MCF 10A (cell line): Measurements from ENCODE around the gene PIAS4. TPM values are rescaled to one million over a fixed set of nuclear protein-coding genes. Genes with fewer than 3 reads are reported as not detected.

ENCODE experiments used
- BruUV-seq: library from RNA; stranded (reverse); fragments of 400-500 nt; replicated peaks from 2 replicates; lab custom pipeline; 2021; lab: Mats Ljungman, UMichigan
- CTCF ChIA-PET: fragments of 300-600 bp; sonication (Branson Sonifier 250); formaldehyde crosslinking; extraction: SDS; loops from one replicate; lab custom pipeline; 2021; ENCODE audit warnings: antibody characterized with exemption, inconsistent platforms; lab: Yijun Ruan, JAX
- POLR2A ChIA-PET: fragments of 300-600, 350-650 bp; sonication (Branson Sonifier 250); formaldehyde crosslinking; extraction: SDS; loops from one replicate; lab custom pipeline; 2020; ENCODE audit warnings: antibody characterized with exemption, inconsistent platforms; lab: Yijun Ruan, JAX
- DNase-seq: peaks from one replicate; pipeline ENCODE4 v3.0.0-alpha.2; 2018; ENCODE audit not compliant: unreplicated experiment
- H3K27ac Mint-ChIP-seq: one replicate; pipeline ENCODE4 v1.8.0; 2022; ENCODE audit warnings: mild to moderate bottlenecking, low read depth, mixed read lengths; ENCODE audit not compliant: unreplicated experiment
- H3K27me3 Mint-ChIP-seq: one replicate; pipeline ENCODE4 v1.8.0; 2022; ENCODE audit warnings: mixed read lengths; ENCODE audit not compliant: insufficient read depth, unreplicated experiment
- H3K36me3 Mint-ChIP-seq: one replicate; pipeline ENCODE4 v1.8.0; 2022; ENCODE audit warnings: mild to moderate bottlenecking, moderate library complexity, mixed read lengths; ENCODE audit not compliant: insufficient read depth, unreplicated experiment
- H3K4me1 Mint-ChIP-seq: one replicate; pipeline ENCODE4 v1.8.0; 2022; ENCODE audit warnings: mixed read lengths; ENCODE audit not compliant: insufficient read depth, unreplicated experiment
- H3K4me3 Mint-ChIP-seq: one replicate; pipeline ENCODE4 v1.8.0; 2022; ENCODE audit warnings: mild to moderate bottlenecking, moderate library complexity, mixed read lengths; ENCODE audit not compliant: unreplicated experiment
- H3K9me3 Mint-ChIP-seq: one replicate; pipeline ENCODE4 v1.8.0; 2022; ENCODE audit warnings: mixed read lengths; ENCODE audit not compliant: unreplicated experiment
- intact Hi-C: fragments of 100-400 bp; cut with micrococcal nuclease; formaldehyde crosslinking; loops from 2 replicates; pipeline ENCODE4 v1.14.1; 2022
- total RNA-seq: library from RNA; stranded (reverse); gene quantifications from 2 replicates; pipeline ENCODE4 v1.2.3, GENCODE V29; 2022
- TF ChIP-seq, protein P1 (sequence below): fragments of 200-600 bp; IDR thresholded peaks from one replicate; pipeline ENCODE4 v1.8.0; 2022; ENCODE audit warnings: antibody characterized with exemption, mild to moderate bottlenecking; ENCODE audit not compliant: unreplicated experiment

The PIAS4 gene
- total RNA-seq, 1 experiment from 2014 or later: 15.1 TPM

DNA sequence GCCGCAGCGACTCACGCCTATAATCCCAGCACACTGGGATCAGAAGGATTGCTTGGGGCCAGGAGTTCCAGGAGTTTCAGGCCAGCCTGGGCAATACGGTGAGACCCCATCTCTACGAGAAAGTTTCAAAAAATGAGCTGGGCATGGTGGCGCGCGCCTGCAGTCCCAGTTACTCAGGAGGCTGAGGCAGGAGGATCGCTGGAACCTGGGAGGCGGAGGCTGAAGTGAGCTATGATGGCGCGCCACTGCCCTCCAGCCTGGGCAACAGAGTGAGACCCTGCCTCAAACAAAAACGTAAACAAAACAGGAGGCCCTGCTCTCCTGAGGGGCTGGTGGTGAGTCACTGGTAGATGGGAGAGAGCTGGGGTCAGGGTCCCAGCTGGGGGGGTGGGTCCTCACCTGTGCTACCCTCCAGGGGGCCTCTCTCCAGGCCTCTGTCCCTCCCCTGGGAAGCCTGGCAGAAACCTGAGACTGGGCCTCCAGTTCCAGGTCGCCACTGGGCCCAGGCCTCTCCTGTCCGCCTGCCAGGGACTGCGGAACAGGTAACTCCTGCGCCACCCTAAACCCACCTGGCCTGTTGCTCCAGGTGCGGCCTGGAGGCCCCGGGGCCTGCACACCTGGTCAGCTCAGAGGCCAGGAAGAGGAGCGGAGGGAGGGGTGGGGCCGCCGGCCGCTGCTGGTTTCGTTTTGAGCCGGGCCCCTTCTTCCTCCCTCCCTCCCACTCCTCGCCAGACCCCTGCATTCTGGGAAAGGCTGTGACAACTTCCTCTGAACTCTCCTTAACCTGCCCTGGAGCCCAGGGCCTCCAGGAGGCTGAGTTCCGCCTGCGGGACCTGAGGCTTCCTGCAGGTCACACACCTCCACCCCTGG lies 76.4 kb downstream of the PIAS4 start:
- ChIA-PET POLR2A (interaction anchor here (0.7 kb wide), 1 partner anchor 9 kb away, joined by 3 read pairs; no protein-coding TSS in a partner anchor), CTCF (no interaction called here)
- no peak for DNase-seq
- Mint-ChIP-seq H3K27me3 (no peaks in the 10 kb centered on the region), H3K9me3 (no peaks in the 10 kb centered on the region), H3K4me1 (no peaks in the 10 kb centered on the region), H3K27ac (no peak overlapping the region), H3K4me3 (no peak overlapping the region), H3K36me3 (peaks cover 21% of the 10 kb centered on the region)
- BruUV-seq: no TSS peak
- TF ChIP-seq, protein P1, sequence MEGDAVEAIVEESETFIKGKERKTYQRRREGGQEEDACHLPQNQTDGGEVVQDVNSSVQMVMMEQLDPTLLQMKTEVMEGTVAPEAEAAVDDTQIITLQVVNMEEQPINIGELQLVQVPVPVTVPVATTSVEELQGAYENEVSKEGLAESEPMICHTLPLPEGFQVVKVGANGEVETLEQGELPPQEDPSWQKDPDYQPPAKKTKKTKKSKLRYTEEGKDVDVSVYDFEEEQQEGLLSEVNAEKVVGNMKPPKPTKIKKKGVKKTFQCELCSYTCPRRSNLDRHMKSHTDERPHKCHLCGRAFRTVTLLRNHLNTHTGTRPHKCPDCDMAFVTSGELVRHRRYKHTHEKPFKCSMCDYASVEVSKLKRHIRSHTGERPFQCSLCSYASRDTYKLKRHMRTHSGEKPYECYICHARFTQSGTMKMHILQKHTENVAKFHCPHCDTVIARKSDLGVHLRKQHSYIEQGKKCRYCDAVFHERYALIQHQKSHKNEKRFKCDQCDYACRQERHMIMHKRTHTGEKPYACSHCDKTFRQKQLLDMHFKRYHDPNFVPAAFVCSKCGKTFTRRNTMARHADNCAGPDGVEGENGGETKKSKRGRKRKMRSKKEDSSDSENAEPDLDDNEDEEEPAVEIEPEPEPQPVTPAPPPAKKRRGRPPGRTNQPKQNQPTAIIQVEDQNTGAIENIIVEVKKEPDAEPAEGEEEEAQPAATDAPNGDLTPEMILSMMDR: no peak
- intact Hi-C loops: no loop called here

DNA sequence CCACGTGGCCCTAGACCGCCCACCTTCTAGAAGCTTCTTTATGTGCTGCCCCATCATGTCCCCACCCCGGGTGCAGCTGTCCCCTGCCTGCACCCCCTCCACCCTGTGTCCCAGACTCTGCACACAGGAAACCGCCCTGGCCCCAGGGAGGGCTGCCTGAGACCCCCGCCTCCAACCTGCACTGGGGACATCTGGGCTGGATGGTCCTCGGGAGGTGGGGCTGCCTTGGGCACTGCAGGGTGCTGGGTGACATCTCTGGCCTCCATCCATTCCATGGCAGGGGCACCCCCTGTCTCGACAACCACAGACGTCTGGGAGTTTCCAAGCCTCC lies 77.0 kb downstream of the PIAS4 start:
- no peaks in the 10 kb centered on the region for H3K4me1 Mint-ChIP-seq
- H3K36me3 Mint-ChIP-seq: peaks cover 25% of the 10 kb centered on the region
- TF ChIP-seq, protein P1: no peak
- no peak overlapping the region for H3K27ac Mint-ChIP-seq
- DNase-seq: no peak
- no peak overlapping the region for H3K4me3 Mint-ChIP-seq
- ChIA-PET CTCF (no interaction called here), POLR2A (no interaction called here)
- H3K27me3 Mint-ChIP-seq: no peaks in the 10 kb centered on the region
- no TSS peak for BruUV-seq
- intact Hi-C loops: no loop called here
- H3K9me3 Mint-ChIP-seq: no peaks in the 10 kb centered on the region

DNA sequence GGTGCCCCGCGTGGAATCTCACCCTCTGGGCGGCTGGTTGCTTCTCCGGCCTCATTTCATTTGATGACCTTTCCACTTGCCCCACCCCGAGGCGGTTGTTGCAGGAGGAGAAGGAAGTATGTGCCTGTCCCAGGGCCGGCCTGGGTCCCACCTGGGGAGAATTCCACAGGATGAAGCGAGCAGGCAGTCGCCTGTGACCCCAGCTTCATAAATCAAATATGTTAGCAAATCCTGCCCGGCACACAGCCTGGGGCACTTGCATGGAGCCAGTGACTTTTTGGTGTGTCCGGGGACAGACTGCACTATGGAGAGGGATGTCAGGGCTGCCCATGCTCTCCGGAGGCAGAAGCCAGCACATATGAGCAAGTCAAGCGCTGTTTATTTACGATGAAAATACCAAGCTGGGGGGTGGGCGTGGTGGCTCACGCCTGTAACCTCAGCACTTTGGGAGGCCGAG lies 78.9 kb downstream of the PIAS4 start:
- ChIA-PET POLR2A (no interaction called here), CTCF (interaction anchor here (0.5 kb wide), 1 partner anchor 90 kb away, joined by 3 read pairs; no protein-coding TSS in a partner anchor)
- DNase-seq: no peak
- Mint-ChIP-seq H3K4me1 (no peaks in the 10 kb centered on the region), H3K36me3 (peaks cover 37% of the 10 kb centered on the region), H3K9me3 (no peaks in the 10 kb centered on the region), H3K27me3 (no peaks in the 10 kb centered on the region), H3K4me3 (no peak overlapping the region), H3K27ac (no peak overlapping the region)
- TF ChIP-seq, protein P1: no peak
- no TSS peak for BruUV-seq
- intact Hi-C loops: no loop called here

DNA sequence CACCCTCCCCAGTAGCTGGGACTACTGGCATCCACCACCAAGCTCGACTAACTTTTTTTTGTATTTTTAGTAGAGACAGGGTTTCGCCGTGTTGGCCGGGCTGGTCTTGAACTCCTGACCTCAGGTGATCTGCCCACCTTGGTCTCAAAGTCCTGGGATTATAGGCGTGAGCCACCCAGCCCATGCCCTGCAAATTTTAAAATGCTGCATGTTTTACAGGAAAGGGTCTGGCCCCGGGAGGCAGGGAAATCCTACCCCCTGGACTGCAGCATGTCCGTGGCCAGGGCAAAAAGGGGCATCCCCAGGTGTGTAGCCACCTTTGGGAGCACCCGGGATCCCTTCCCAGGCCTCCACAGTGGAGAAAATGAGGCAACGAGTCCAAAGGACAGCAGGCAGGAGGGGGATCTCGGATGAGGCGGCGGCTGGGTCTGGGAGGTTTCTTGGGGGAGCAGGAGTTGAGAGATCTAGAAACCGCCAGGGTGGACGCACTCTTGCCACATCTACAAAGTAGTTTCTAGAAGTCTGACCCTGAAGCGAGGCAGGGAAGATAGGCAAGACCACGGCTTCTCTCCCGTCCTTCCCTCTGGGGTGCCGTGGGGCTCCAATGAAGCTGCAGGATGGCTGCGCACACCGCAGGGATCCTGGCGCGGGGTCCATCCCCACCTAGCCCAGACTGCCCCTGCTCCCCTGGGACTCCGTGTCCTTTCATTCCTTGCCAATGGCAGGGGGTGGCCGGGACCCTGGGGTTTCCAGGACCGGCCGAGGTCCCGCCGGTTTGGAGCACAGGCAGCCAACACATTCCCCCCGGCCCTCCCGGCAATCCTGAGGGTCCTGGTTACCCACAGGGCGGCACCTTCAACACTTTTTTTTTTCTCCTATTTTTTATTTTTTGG lies 80.5 kb downstream of the PIAS4 start:
- no peaks in the 10 kb centered on the region for H3K27me3 Mint-ChIP-seq
- no peaks in the 10 kb centered on the region for H3K4me1 Mint-ChIP-seq
- H3K36me3 Mint-ChIP-seq: peaks cover 46% of the 10 kb centered on the region
- intact Hi-C loops: no loop called here
- ChIA-PET POLR2A (no interaction called here), CTCF (no interaction called here)
- BruUV-seq: TSS peak; percentile 9
- no peak overlapping the region for H3K27ac Mint-ChIP-seq
- no peak for DNase-seq
- H3K4me3 Mint-ChIP-seq: no peak overlapping the region
- H3K9me3 Mint-ChIP-seq: no peaks in the 10 kb centered on the region
- TF ChIP-seq, protein P1: no peak
